Osteoblast (primary cell): ENCODE measurements around the gene ASTN2. TPM values are rescaled to one million over a fixed set of nuclear protein-coding genes. Genes with fewer than 3 reads are reported as not detected.

ENCODE experiments used
- DNase-seq: peaks from one replicate; pipeline ENCODE4 v3.0.0; 2011; ENCODE audit warnings: low spot score, mixed read lengths; ENCODE audit not compliant: insufficient read length; ENCODE audit errors: missing footprints
- H2AFZ ChIP-seq: 2 replicates; pipeline ENCODE4 v1.6.0; 2011; ENCODE audit warnings: mild to moderate bottlenecking, low read length
- H3K27ac ChIP-seq: 2 replicates; pipeline ENCODE4 v1.5.1; 2011; ENCODE audit warnings: mild to moderate bottlenecking, low read depth, low read length, moderate library complexity
- H3K27me3 ChIP-seq: 2 replicates; pipeline ENCODE4 v1.6.0; 2012; ENCODE audit warnings: mild to moderate bottlenecking, control low read depth, inconsistent platforms, low read length, moderate library complexity; ENCODE audit not compliant: insufficient read depth
- H3K36me3 ChIP-seq: 2 replicates; pipeline ENCODE4 v1.5.1; 2011; ENCODE audit warnings: mild to moderate bottlenecking, low read length, control low read depth, moderate library complexity; ENCODE audit not compliant: insufficient read depth
- H3K4me1 ChIP-seq: 2 replicates; pipeline ENCODE4 v1.5.1; 2011; ENCODE audit warnings: mild to moderate bottlenecking, low read length, control low read depth, moderate library complexity; ENCODE audit not compliant: insufficient read depth
- H3K4me2 ChIP-seq: 2 replicates; pipeline ENCODE4 v1.6.0; 2011; ENCODE audit warnings: mild to moderate bottlenecking, low read length; ENCODE audit not compliant: insufficient read depth
- H3K4me3 ChIP-seq: fragments of 200-600 bp; sonication (generic); 3 replicates; pipeline ENCODE4 v1.5.1; 2012; ENCODE audit warnings: mild to moderate bottlenecking, low read length, inconsistent platforms; ENCODE audit not compliant: insufficient read depth
- H3K79me2 ChIP-seq: 2 replicates; pipeline ENCODE4 v1.6.0; 2012; ENCODE audit warnings: mild to moderate bottlenecking, low read length, control low read depth, inconsistent platforms; ENCODE audit not compliant: insufficient read depth
- H3K9me3 ChIP-seq: 2 replicates; pipeline ENCODE4 v1.5.1; 2011; ENCODE audit warnings: low read depth, low read length, control low read depth
- H4K20me1 ChIP-seq: 2 replicates; pipeline ENCODE4 v1.6.0; 2012; ENCODE audit warnings: mild to moderate bottlenecking, low read length, control low read depth; ENCODE audit not compliant: insufficient read depth
- CTCF ChIP-seq: IDR thresholded peaks from 2 replicates; pipeline ENCODE4 v1.5.1; 2011; ENCODE audit warnings: mild to moderate bottlenecking, low read depth, low read length, moderate library complexity; ENCODE audit errors: extremely low read depth
- total RNA-seq: library from RNA; depleted of rRNA; stranded (reverse); fragments of >200 nt; gene quantifications from 2 replicates; pipeline ENCODE4 v1.2.3, GENCODE V29; 2012

The ASTN2 gene
- total RNA-seq, 1 donor: 4.7 TPM

- Histone ChIP-seq H3K4me2 (no peak overlapping the region), H3K9me3 (no peaks in the 10 kb centered on the region), H2AFZ (no peak overlapping the region), H3K4me3 (no peak overlapping the region), H3K4me1 (no peaks in the 10 kb centered on the region), H3K27me3 (no peaks in the 10 kb centered on the region), H3K79me2 (no peaks in the 10 kb centered on the region), H3K27ac (no peak overlapping the region), H3K36me3 (no peaks in the 10 kb centered on the region), H4K20me1 (no peaks in the 10 kb centered on the region)
- no peak for DNase-seq
- no peak for TF ChIP-seq CTCF
These were observed 245.7 kb downstream of the ASTN2 start for GRCh38 chr9:117169089-117169621.

GRCh38 chr9:117164512-117164911 is 250.3 kb downstream of the ASTN2 start:
- Histone ChIP-seq H2AFZ (no peak overlapping the region), H3K9me3 (no peaks in the 10 kb centered on the region), H3K36me3 (no peaks in the 10 kb centered on the region), H3K4me2 (no peak overlapping the region), H3K27ac (no peak overlapping the region), H4K20me1 (no peaks in the 10 kb centered on the region), H3K4me1 (no peaks in the 10 kb centered on the region), H3K79me2 (no peaks in the 10 kb centered on the region), H3K4me3 (no peak overlapping the region), H3K27me3 (no peaks in the 10 kb centered on the region)
- no peak for TF ChIP-seq CTCF
- no peak for DNase-seq

GRCh38 chr9:117160254-117160653 is 254.6 kb downstream of the ASTN2 start:
- no peak for TF ChIP-seq CTCF
- Histone ChIP-seq H3K27ac (no peak overlapping the region), H3K79me2 (no peaks in the 10 kb centered on the region), H3K4me3 (no peak overlapping the region), H2AFZ (no peak overlapping the region), H4K20me1 (no peaks in the 10 kb centered on the region), H3K27me3 (no peaks in the 10 kb centered on the region), H3K36me3 (no peaks in the 10 kb centered on the region), H3K4me1 (no peaks in the 10 kb centered on the region), H3K4me2 (no peak overlapping the region), H3K9me3 (no peaks in the 10 kb centered on the region)
- no peak for DNase-seq

GRCh38 chr9:117156771-117157535 is 257.9 kb downstream of the ASTN2 start:
- Histone ChIP-seq H3K27me3 (no peaks in the 10 kb centered on the region), H3K79me2 (no peaks in the 10 kb centered on the region), H3K4me2 (no peak overlapping the region), H3K4me3 (no peak overlapping the region), H4K20me1 (no peaks in the 10 kb centered on the region), H3K36me3 (no peaks in the 10 kb centered on the region), H3K27ac (no peak overlapping the region), H3K4me1 (no peaks in the 10 kb centered on the region), H2AFZ (no peak overlapping the region), H3K9me3 (no peaks in the 10 kb centered on the region)
- no peak for TF ChIP-seq CTCF
- no peak for DNase-seq
